SW 1271 (cell line): Measurements from ENCODE around the gene SETDB1.

Experiments used
- DNase-seq, 2 experiments: peaks; one replicate each; lab custom pipeline; 2025; lab: John Stamatoyannopoulos, UW

SETDB1 gene

DNA sequence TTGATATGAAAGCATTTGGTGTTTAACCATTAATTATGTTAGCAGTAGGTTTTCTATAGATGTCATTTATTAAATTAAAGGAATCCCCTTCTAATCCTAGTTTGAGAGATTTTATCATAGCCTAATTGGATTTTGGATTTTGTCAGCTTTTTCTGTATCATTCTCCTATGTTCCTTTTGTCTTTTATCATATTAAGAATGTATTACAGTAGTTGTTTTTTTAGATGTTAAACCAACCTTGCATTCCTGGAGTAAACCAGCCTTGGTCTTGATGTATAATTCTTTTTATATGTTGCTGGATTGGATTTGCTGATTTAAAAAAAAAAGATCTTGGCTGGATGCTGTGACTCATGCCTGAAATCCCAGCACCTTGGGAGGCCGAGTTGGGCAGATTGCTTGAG lies 5.6 kb downstream of the SETDB1 start:
- DNase-seq, result no peak

DNA sequence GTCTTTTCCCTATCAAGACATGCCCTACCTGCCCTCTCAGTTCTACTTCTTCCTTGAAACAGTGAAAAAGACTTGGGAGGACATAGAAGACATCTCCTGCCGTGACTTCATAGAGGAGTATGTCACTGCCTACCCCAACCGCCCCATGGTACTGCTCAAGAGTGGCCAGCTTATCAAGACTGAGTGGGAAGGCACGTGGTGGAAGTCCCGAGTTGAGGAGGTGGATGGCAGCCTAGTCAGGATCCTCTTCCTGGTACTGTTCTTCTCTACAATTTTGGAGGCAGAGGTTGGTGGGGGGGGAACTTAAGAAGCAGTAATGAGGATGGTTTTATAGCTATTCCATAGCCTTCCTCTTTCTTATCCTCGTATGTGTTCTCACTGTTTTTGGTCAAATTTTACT lies 18.7 kb downstream of the SETDB1 start:
- no peak for DNase-seq

DNA sequence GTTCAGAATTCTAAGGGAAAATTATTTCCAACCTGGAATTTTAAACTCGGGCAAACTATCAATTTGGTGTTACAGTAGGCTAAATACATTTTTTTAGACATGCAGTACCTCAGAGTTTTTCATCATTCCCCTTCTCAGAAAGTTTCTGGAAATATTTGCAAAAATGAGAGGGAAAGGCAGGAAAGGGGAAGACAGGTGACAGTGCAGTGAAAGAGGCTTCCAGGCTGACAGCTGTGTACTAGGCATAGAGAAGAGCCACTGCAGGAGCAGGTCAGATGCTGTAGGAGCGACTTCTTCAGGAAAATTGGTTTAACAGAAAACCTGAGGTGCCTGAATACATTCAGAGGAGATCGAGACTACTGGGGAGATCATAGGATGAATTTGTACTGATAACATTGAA lies 28.5 kb downstream of the SETDB1 start:
- DNase-seq, result no peak

DNA sequence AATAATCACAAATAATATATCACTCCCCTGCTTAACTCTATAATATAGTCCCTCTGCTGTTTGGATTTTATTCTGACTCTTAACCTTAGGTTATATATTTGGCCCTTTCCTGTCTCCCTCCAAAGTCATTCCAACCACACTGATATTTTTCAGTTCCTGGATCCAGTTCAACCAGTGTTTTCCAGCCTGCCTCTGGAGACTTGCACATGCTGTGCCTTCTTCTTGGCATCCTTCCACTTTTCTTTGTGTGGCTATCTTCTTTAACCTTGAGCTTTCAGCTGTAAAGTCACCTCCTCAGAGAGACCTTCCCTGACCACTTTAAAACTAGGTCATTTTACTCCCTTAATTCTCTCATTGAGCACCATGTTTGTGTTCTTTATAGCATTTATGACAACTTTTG lies 29.1 kb downstream of the SETDB1 start:
- DNase-seq, result no peak

DNA sequence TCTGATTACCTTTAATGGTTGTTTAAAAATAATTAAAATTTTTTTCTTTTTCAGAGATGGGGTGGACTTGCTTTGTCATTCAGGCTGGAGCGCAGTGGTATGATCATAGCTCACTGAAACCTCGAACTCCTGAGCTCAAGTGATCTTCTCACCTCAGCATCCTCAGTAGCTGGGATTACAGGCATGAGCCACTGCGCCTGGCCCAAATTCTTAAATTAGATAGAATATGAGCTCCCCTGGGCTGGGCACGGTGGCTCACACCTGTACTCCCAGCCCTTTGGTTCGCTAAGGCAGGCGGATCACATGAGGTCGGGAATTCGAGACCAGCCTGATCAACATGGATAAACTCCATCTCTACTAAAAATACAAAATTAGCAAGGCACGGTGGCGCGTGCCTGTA lies 31.5 kb downstream of the SETDB1 start:
- no peak for DNase-seq

DNA sequence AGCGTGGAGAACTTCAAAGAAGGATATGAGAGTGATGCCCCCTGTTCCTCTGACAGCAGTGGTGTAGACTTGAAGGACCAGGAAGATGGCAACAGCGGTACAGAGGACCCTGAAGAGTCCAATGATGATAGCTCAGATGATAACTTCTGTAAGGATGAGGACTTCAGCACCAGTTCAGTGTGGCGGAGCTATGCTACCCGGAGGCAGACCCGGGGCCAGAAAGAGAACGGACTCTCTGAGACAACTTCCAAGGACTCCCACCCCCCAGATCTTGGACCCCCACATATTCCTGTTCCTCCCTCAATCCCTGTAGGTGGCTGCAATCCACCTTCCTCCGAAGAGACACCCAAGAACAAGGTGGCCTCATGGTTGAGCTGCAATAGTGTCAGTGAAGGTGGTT lies 34.5 kb downstream of the SETDB1 start:
- no peak for DNase-seq

DNA sequence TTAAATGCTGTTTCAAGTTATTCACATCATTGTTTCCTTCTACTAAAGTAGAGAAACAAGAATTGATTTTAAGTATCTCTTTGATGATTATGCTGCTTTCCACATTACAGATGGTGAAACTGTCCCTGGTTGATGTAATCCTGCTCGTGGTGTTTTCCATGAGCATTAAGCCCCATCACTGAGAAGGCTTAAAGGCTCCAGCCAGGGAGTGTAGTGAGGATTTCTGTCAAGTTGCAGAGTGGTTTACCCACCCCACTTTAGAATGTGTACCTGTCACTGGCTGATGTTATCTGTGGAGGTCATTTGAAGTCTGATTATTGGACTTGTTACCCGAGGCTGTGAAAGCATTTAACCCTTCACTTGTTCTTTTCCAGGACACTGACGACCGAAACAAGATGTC lies 35.6 kb downstream of the SETDB1 start:
- DNase-seq, result no peak

DNA sequence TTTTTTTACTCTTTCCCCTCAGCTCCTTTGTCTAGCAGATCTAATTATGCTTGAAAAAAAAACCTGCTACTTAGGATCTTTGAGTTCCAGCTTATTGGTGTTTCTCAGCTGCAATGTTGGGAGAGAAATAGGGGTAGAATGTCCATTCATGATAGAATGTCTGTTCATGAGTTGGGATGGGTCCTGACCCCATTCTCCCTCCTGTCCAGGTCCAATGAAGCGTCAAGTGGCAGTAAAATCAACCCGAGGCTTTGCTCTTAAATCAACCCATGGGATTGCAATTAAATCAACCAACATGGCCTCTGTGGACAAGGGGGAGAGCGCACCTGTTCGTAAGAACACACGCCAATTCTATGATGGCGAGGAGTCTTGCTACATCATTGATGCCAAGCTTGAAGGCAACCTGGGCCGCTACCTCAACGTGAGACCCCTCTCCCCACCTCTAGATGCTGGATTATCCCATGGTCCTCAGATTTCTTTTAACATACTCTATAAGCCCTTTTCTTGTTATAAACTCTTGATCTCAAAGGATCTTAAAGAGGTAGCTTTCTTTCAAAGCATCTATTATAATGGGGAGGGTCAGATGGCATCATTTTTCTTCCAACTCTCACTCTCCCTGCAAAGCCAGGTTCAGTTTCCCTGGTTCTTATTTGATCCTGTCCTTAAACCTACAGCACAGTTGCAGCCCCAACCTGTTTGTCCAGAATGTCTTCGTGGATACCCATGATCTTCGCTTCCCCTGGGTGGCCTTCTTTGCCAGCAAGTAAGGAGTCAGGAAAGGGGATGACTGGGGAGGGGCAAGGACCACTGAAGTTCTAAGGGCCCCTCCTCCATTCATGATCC lies 37.4 kb downstream of the SETDB1 start:
- no peak for DNase-seq

DNA sequence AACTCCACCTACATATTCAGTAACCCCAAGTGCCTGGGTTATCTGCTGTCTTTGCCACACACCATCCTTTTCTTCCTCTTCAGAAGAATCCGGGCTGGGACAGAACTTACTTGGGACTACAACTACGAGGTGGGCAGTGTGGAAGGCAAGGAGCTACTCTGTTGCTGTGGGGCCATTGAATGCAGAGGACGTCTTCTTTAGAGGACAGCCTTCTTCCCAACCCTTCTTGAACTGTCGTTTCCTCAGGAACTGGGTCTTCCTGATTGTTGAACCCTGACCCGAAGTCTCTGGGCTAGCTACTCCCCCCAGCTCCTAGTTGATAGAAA lies 38.0 kb downstream of the SETDB1 start:
- DNase-seq, result no peak

DNA sequence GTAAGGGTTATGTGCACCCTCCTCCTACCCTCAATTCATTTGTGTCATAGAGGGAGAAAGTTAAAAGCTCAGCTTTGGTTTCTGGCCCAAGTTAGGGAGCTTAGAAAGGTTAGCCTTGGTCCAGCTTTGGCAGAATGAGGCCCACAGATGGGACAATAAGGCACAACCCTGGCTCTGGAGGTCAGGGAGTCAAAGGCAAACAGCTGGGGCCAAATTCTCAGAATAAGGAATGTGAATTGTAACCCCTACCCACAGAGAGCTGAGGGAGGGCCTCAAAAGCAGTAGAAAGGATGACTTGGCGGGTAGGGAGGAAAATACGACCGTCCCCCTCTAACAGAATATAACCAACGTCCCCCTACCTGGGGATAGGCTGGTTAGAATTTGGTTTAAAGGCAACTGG lies 39.4 kb downstream of the SETDB1 start:
- no peak for DNase-seq

DNA sequence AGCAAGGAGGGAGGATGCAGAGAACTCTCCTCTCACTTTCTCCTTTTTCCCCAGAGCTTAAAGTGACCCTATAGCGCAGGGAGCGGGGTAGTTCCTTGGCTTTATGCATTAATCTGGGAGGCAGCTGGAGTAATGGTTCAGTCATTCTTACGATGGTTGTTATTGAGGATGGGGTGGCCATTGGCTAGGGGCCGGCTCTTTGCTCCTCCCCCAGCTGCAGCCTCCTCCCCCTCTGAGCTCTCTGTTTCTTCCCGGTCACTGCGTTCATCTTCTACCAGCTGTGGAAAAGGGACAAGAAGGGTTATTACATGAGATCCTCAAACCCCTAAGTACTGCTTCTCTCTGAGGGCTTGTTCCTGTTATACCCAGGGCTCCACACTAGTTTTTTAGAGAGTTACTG lies 39.8 kb downstream of the SETDB1 start:
- no peak for DNase-seq

DNA sequence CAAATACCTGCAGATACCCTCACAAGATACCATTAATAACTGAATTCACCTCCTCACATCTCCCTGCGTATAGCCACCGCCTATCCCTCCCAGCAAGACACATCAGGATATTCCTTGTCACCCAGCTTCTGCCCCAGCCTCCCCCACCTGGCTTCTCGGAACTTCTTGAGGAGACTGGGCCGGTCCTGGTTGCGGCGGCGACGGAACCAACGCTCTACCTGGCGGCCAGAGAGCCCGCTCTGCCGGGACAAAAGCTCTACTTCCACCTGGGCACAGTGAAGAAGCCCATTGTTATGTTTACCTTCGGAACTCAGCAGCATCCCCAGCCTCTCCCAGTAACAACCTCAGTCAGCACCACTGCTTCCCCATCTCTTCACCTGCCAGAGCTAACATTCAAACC lies 41.8 kb downstream of the SETDB1 start:
- DNase-seq, result no peak

DNA sequence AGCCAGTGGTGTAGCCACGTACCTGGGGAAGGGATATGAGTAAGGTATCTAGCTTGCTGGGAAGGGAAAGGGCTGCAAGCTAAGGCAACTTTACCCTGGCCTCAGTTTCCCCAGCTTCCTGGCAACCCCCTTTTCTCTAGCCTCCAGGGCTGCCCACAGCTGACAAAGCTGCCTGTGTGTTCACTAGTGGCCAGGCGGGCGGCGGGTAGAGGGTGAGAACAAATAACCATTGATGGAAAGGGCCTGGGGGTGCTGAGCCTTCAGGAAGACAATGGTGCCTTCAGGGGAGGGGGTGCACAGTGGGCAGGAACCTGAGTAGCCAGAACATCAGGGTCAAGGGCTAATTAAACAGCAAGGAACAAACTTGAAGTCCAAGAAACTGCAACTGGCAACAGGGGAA lies 42.3 kb downstream of the SETDB1 start:
- no peak for DNase-seq

DNA sequence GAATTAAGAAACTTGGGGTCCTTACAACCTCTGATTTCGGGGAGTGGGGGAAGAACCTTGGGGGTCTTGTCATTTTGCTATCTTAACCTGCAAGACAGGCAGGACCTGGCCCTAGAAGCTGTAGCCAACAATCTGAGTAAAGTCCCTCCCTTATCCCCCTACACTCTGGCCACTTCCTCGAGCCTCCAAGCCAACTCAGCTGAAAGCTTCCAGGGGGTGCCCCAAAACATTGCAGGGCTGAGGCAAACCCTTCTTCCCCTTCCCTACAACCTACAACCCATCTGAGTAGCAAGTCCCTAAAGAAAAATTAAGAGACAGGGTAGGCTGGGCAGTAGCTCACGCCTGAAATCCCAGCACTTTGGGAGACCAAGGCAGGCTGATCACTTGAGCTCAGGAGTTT lies 43.5 kb downstream of the SETDB1 start:
- DNase-seq, result no peak

DNA sequence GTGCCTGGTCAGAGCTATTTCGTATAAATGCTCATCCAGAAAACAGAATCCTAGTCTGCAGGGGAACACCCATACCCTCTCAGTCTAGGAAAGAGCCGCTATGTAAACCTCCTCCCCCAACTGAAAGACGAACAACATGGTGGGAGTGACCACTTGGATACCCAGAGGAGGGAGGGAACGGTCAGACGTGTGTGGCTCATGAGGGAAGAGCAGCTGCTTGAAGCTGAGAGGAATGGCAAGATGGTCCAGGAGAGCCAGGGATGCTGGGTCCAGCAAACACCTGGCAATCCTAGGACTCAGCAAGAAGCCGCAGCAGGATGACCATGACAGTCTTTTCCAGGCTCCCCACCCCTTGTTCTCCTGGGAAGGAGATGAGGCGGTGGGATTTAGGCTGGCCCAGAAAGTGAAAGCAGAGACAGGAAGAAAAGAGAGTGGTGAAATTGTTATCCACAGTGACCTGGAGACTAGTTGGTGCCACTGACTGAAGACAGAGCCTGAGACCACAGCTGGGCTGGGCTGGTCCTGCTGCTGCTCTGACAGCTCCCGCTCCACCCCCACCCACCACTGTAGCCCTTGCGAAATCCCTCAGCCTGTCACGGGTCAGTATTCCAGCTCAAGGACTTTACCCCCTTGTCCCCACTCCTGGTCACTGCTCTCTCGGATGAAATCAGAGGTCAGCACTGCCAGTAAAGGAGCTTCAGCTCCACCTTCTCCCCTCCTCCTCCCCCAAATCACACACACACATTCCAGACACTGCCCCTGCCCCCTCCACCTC lies 44.8 kb downstream of the SETDB1 start:
- no peak for DNase-seq

DNA sequence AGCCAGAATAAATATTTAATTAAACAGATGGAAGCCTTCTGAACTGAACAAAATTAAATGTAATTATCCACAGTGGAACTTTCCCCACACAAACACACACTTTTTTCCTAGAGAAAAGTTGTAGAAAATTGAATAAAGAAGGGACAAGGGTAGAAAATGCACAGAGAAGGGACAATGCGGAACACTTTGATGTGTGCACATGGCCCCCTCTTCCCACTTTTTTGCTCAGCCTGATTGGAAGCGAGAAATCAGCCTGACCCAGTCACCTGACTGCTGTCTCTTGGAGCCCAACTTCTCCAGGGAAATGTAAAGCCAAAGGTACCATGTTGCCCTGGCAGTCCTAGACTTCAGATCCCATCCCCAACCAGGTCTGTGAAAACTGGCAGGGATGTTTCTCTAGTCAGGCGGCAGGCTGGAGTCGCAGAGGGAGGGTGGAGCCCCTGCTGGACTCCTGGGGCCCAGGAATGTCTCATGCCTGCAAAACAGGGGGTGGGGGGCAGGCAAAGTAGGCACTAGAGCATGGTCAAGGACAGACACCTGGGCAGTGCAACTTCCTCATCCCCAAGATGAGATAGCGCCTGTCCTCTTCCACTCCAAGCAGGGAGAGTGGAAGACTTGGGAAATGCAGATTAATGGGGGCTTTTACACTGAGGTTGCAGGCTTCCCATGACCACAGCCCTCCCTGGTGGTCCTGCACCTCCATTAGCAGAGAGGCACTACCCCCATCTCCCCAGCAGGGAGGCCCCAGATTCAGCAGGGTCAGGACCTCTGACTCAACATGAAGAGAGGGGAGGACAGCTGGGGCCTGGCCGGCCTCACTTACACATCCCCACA lies 45.6 kb downstream of the SETDB1 start:
- no peak for DNase-seq

DNA sequence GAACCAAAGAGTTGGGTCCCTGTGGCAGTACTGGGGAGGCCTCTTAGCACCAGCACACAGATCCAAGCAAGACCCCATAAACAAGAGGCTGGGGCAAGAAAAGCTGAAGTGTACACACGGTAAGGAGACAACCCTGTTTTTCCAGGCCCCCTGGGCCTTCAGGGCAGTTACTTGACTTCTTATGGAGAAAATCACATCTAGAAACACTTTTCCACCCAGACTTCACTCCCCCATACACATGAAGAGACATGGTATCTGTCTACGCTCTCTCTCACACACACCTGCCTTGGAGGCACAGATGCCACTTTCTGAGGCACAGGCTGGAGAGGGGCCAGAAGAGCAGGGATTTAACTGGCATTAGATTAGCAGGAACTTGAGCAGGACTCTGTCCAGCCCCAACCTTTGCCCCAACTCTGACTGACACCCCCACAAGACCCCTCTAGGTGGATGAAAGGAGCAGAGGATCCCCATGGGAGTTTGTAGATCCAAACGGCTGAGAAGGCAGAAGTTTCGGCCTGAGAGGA lies 46.3 kb downstream of the SETDB1 start:
- no peak for DNase-seq

DNA sequence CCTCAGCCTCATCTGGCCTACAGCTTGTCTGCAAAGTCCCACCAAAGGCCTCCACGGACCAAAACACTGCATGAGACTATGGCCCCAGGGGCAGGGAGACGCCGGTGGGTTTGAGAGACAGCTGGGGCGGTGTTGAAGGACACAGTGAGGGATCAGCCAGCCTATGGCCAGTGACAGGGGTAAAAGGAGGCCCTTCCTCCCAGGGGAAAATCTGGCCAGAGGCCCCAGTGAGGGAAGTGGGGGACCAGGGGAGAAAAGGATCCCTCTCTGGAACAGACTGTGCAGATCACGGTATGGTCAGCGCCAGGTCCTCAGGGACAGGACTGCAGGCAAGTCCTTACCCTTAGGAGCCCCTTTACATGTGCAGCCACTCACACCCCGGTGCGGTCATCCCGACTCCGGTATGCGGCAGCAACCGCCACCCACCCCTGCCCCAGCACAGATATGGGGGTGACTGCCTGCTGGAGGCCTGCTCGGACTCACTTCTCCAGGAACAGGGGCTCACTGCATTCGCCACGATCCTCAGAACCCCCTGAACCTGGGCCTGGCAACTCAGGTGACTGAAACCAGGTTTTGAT lies 47.2 kb downstream of the SETDB1 start:
- DNase-seq, result no peak

DNA sequence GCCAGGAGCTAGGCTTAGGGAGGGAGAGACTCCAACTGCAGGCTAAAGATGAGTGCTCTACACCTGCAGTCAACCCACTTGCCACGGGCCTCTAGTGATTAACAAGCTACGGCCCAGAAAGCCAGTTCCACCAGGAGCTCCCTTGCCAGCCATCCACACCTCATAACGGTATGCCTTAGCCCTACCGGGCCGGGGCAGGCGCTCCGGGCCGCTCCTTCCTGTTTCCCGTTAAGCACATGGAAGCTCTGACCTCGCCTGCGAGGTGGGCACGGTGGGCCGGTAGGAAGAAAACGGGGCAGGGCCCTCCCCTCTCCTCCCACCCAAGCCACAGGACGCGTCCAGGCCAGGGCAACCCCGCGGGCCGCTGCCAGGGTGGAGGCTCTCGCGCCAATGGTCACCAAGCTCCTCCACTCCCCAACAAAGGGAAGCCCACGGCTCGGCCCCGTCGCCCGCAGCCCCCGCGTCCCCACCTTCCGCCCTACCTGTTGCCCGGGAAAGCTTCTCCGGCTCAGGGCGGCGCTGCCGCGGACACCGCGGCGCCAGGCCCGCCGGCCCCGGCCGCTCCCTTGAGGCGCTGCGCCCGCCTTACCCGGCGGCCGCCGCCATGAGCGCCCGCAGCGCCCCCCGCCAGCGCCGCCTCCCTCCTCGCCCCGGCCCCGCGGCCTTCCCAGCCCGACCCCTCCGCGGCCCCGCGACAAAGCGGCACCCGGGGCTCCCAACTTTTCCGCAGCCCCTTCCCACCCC lies 47.8 kb downstream of the SETDB1 start:
- no peak for DNase-seq

DNA sequence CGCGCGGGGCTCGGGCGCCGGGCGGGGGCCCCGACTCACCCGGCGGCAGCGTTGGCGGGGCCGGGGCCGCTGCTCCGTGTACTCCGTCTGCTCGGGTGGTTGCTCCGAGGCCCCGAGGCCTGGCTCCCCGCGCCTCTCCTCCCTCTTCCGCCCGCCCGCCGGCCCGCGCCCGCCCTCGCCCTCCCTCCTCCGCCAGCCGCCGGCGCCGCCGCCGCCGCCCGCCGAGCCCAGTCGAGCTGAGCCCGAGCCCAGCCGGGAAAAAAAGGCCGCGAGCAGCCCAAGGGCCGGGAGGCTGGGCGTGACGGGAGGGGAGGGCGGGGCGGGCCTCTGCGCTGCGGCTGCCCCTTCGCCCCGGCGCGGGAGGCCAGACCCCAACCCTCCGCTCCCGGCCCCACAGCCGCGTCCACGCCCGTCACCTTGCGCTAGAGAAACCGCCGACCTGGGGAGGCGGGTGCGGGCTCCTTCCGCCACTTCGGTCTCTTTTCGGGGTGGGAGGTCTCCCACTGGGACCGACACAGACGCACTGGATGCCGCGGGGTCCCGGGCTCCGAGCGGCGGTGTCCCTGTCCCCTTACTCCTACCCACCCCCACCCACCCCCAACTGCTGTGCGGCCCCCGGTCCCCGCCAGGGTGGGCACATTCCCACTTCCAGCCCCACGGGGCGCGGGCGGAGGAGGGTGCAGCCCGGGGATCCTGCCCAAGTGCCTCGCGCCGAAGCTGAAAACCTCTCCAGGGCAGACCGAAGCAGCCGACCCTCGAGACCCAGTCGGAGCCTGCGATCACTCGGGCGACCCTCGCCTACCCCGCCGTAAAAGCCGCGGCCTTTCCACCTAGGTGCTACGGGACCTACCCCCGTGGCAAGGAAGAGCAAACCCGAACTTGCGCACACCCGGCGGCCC lies 48.7 kb downstream of the SETDB1 start, which contains the start of gene CERS2:
Gene CERS2 (minus strand): TSS at position 256 of the 899 bp plus-strand sequence. CDS start 5,745 bp downstream, outside the sequence.
- peak in 1 of 2 experiments; percentile 19 for DNase-seq
